Measurements from ENCODE around the gene ATP9B. TPM values are rescaled to one million over a fixed set of nuclear protein-coding genes. Genes with fewer than 3 reads are reported as not detected.

ATP9B gene
- total RNA-seq, 3 donors from 2014 or later (not counting 1 experiment from before 2014, with no cell fraction given), result 66.0 to 78.9 (median 68.0) TPM

DNA sequence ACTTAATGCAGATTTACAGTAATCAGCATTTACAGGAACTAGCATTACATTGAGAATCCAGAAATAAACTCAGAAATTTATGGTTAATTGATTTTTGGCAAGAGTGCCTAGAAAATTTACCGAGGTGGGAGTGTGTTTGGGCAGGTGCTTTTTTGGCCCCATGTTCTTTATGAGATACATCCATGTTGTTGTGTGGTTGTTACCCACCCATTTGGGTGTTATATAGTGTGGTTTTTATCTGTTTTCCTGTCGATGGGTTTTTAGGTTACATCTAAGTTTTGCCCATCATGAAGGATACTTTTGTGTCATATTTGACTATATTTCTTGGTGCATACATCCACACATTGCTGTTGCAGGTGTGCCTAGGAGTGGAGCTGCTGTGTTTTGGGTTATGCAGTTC, 82.0 kb downstream of the ATP9B start:
- H3K4me3 Mint-ChIP-seq, result no peak overlapping the region
- ATAC-seq, result peak; percentile 70 to 94 (median 82)

DNA sequence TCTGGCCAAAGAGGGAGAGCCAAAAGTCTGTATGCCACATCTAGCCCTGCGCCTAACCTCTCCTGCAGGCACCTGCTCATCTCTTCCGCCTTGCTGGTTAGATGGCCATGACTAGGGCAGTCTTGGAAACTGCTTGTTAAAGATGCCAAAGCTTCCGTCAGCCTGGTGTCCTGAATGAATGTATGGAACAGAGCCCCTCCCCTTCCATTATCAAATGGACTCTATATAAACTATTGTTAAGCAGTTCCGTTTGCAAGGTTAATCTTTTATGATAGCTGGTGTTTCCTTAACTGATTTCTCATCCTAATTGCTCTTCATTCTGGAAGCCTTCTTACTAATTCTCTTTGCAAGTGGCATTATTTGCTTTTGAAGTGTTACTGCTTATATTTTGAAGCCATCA, 87.1 kb downstream of the ATP9B start:
- peak overlapping the region; percentile 45 for H3K4me3 Mint-ChIP-seq
- WGBS (ENCODE audit: insufficient coverage), result 100% methylated on average over 3 of the region's 4 CpGs

More for the DNA sequence above, 82.0 kb downstream of the ATP9B start:
- peaks cover 8% of the 10 kb centered on the region for H3K4me1 ChIP-seq (ENCODE audit: control insufficient read depth, insufficient read depth, low read length)
- H3K9me3 Mint-ChIP-seq, result no peaks in the 10 kb centered on the region
- no peak for DNase-seq
- intact Hi-C loops (cut with micrococcal nuclease), result no loop called here
- H3K9me3 ChIP-seq (ENCODE audit: control insufficient read depth, insufficient read depth, low read length), result no peaks in the 10 kb centered on the region
- no peaks in the 10 kb centered on the region for H3K27me3 Mint-ChIP-seq (ENCODE audit: low read depth in 2 of 2)
- TF ChIP-seq, protein P1, sequence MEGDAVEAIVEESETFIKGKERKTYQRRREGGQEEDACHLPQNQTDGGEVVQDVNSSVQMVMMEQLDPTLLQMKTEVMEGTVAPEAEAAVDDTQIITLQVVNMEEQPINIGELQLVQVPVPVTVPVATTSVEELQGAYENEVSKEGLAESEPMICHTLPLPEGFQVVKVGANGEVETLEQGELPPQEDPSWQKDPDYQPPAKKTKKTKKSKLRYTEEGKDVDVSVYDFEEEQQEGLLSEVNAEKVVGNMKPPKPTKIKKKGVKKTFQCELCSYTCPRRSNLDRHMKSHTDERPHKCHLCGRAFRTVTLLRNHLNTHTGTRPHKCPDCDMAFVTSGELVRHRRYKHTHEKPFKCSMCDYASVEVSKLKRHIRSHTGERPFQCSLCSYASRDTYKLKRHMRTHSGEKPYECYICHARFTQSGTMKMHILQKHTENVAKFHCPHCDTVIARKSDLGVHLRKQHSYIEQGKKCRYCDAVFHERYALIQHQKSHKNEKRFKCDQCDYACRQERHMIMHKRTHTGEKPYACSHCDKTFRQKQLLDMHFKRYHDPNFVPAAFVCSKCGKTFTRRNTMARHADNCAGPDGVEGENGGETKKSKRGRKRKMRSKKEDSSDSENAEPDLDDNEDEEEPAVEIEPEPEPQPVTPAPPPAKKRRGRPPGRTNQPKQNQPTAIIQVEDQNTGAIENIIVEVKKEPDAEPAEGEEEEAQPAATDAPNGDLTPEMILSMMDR (IDR thresholded peaks at IDR 0.05), result no peak
- no peak overlapping the region for H3K4me3 ChIP-seq (ENCODE audit: low read length)
- peaks cover 7% of the 10 kb centered on the region for H3K36me3 ChIP-seq (ENCODE audit: control insufficient read depth, insufficient read depth, low read length)
- peak overlapping the region in 1 of 2 donors; percentile 60 for H3K27ac Mint-ChIP-seq
- no peaks in the 10 kb centered on the region for H3K27me3 ChIP-seq (ENCODE audit: control insufficient read depth, insufficient read depth, low read length)
- no peak overlapping the region for H3K27ac ChIP-seq (ENCODE audit: low read length)
- 38% methylated on average over 2 of the region's 2 CpGs for WGBS (ENCODE audit: insufficient coverage)
- peaks cover 10% of the 10 kb centered on the region for H3K36me3 Mint-ChIP-seq
- peaks cover 26% of the 10 kb centered on the region in 2 donors for H3K4me1 Mint-ChIP-seq

DNA sequence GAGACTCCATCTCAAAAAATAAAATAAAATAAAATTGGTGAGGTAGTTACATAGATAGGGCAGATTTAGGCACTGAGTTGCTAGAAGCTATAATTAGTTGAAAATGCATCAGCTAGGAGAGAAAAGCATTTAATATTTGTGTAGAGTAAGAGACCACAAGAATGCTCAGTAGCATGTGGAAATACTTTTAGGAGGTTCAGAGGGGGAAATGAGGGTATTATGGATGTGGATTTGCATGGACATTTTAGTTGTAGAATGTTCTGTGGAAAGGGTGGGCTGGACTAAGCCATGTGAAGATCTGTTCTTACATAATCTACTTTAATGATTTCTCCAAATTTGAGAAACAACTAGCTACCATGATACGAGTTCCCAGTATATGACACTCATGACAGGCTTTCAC, 95.5 kb downstream of the ATP9B start:
- Mint-ChIP-seq H3K27ac (no peak overlapping the region), H3K27me3 (ENCODE audit: low read depth in 2 of 2) (no peaks in the 10 kb centered on the region), H3K4me3 (no peak overlapping the region), H3K4me1 (peaks cover 6 to 11% of the 10 kb centered on the region in 2 donors), H3K36me3 (no peaks in the 10 kb centered on the region), H3K9me3 (no peaks in the 10 kb centered on the region)
- Histone ChIP-seq H3K36me3 (ENCODE audit: control insufficient read depth, insufficient read depth, low read length) (peaks cover 14% of the 10 kb centered on the region), H3K4me1 (ENCODE audit: control insufficient read depth, insufficient read depth, low read length) (peaks cover 3% of the 10 kb centered on the region), H3K27me3 (ENCODE audit: control insufficient read depth, insufficient read depth, low read length) (no peaks in the 10 kb centered on the region), H3K4me3 (ENCODE audit: low read length) (no peak overlapping the region), H3K27ac (ENCODE audit: low read length) (no peak overlapping the region), H3K9me3 (ENCODE audit: control insufficient read depth, insufficient read depth, low read length) (no peaks in the 10 kb centered on the region)
- DNase-seq (no peak), ATAC-seq (no peak)
- WGBS (ENCODE audit: insufficient coverage), result 100% methylated on average over 1 of the region's 1 CpG
- intact Hi-C loops (cut with micrococcal nuclease), result no loop called here
- TF ChIP-seq, protein P1 (IDR thresholded peaks at IDR 0.05), result no peak

More for the DNA sequence above, 87.1 kb downstream of the ATP9B start:
- DNase-seq, result no peak
- TF ChIP-seq, protein P1 (IDR thresholded peaks at IDR 0.05), result no peak
- Histone ChIP-seq H3K4me3 (ENCODE audit: low read length) (no peak overlapping the region), H3K9me3 (ENCODE audit: control insufficient read depth, insufficient read depth, low read length) (no peaks in the 10 kb centered on the region), H3K4me1 (ENCODE audit: control insufficient read depth, insufficient read depth, low read length) (peaks cover 17% of the 10 kb centered on the region), H3K27me3 (ENCODE audit: control insufficient read depth, insufficient read depth, low read length) (no peaks in the 10 kb centered on the region), H3K27ac (ENCODE audit: low read length) (peak overlapping the region; percentile 72), H3K36me3 (ENCODE audit: control insufficient read depth, insufficient read depth, low read length) (peaks cover 7% of the 10 kb centered on the region)
- Mint-ChIP-seq H3K4me1 (peaks cover 35 to 41% of the 10 kb centered on the region in 2 donors), H3K27ac (peak overlapping the region; percentile 90 to 94), H3K27me3 (ENCODE audit: low read depth in 2 of 2) (no peaks in the 10 kb centered on the region), H3K9me3 (no peaks in the 10 kb centered on the region), H3K36me3 (no peaks in the 10 kb centered on the region)
- intact Hi-C loops (cut with micrococcal nuclease), result loop anchor here (1.0 to 5.0 kb wide), 3 partner anchors 17 to 236 kb away; partner anchors contain the start of gene ATP9B
- no peak for ATAC-seq

DNA sequence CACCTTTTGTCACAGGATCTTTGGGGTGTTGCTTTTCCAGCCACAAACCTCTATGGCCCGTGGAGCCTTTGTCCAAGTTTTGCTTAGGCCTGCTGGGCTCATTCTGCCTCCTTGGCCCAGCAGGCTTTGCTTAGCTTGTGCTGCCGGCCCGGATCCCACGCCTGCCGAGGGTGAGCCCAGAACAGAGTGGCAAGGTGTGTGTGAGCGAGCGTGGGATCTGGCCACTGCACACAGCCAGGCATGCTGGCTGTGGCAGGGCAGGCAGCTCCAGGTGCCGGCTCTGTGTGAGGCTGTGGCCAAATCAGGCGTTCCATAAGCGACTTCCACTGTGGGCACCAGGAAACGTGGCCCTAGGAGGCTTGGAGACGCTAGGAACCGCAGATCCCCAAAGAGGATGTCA, 97.5 kb downstream of the ATP9B start:
- Histone ChIP-seq H3K36me3 (ENCODE audit: control insufficient read depth, insufficient read depth, low read length) (peaks cover 13% of the 10 kb centered on the region), H3K4me3 (ENCODE audit: low read length) (no peak overlapping the region), H3K27ac (ENCODE audit: low read length) (no peak overlapping the region), H3K27me3 (ENCODE audit: control insufficient read depth, insufficient read depth, low read length) (no peaks in the 10 kb centered on the region), H3K4me1 (ENCODE audit: control insufficient read depth, insufficient read depth, low read length) (no peaks in the 10 kb centered on the region), H3K9me3 (ENCODE audit: control insufficient read depth, insufficient read depth, low read length) (no peaks in the 10 kb centered on the region)
- Mint-ChIP-seq H3K27me3 (ENCODE audit: low read depth in 2 of 2) (no peaks in the 10 kb centered on the region), H3K4me1 (peaks cover 6 to 10% of the 10 kb centered on the region in 2 donors), H3K4me3 (no peak overlapping the region), H3K9me3 (no peaks in the 10 kb centered on the region), H3K36me3 (no peaks in the 10 kb centered on the region), H3K27ac (no peak overlapping the region)
- intact Hi-C loops (cut with micrococcal nuclease), result no loop called here
- ATAC-seq, result no peak
- TF ChIP-seq, protein P1 (IDR thresholded peaks at IDR 0.05), result no peak
- DNase-seq, result no peak
- 97% methylated on average over 13 of the region's 13 CpGs for WGBS (ENCODE audit: insufficient coverage)

Measured in natural killer cell (primary cell).